Thyroid gland (tissue), 4 donors: ENCODE measurements around the gene UFSP1. TPM values are rescaled to one million over a fixed set of nuclear protein-coding genes. Genes with fewer than 3 reads are reported as not detected.
A peak's percentile ranks its signal among the peaks of the same experiment; 100 is the strongest.
"Not testable (repeated sequence)": the region's sequence is repeated elsewhere in the genome, so short reads cannot be mapped to it uniquely, and the experiment has no call there.

Experiments
- DNase-seq, 2 donors: peaks; one replicate each; pipeline ENCODE4 v3.0.0-alpha.2; 2019
- H3K27ac ChIP-seq, 3 donors: fragments of 200-600 bp; sonication (generic); 1 replicate in 2 of 3; 2 replicates in 1 of 3; pipeline ENCODE4 v1.5.1; 2016 to 2019; ENCODE audit warnings: mild to moderate bottlenecking in 1 of 3, moderate library complexity in 1 of 3
- H3K27me3 ChIP-seq: fragments of 200-600 bp; sonication (generic); one replicate; pipeline ENCODE4 v1.5.1; 2019
- H3K36me3 ChIP-seq, 2 donors: fragments of 200-600 bp; sonication (generic); one replicate each; pipeline ENCODE4 v1.5.1; 2016 to 2019
- H3K4me1 ChIP-seq, 2 donors: fragments of 200-600 bp; sonication (generic); one replicate each; pipeline ENCODE4 v1.5.1; 2017 to 2019
- H3K4me3 ChIP-seq, 3 donors: fragments of 200-600 bp; sonication (generic); replicated peaks in 1 of 3; 1 replicate in 2 of 3; 2 replicates in 1 of 3; pipeline ENCODE4 v1.5.1; 2016; ENCODE audit warnings: mild to moderate bottlenecking in 1 of 3
- H3K9me3 ChIP-seq: fragments of 200-600 bp; sonication (generic); one replicate; pipeline ENCODE4 v1.5.1; 2017
- POLR2A ChIP-seq, 2 donors: fragments of 450-650 bp; IDR thresholded peaks; one replicate each; pipeline ENCODE4 v1.6.1; 2017; ENCODE audit warnings: antibody characterized with exemption in 2 of 2, mild to moderate bottlenecking in 2 of 2, moderate library complexity in 1 of 2
- WGBS, 2 donors: methylation state at CpG; one replicate each; pipeline ENCODE4 v1.1.5; 2017; 5-methylcytosine and 5-hydroxymethylcytosine counted together
- intact Hi-C: fragments of 100-400 bp; cut with DNase I; formaldehyde crosslinking; loops from one replicate; pipeline ENCODE4 v1.15.1; 2023
- total RNA-seq, 4 donors: library from RNA; depleted of rRNA; stranded (reverse); fragments of >200 nt; gene quantifications; one replicate each; pipeline ENCODE4 v1.2.3, GENCODE V29; 2016
- TF ChIP-seq, protein P1 (sequence below), 6 experiments: fragments of 200-600 bp in 3 of 6; fragments of 450-650 bp in 3 of 6; sonication (generic) in 3 of 6; IDR thresholded peaks; one replicate each; pipeline ENCODE4 v1.5.1; 2016 to 2019; ENCODE audit warnings: antibody characterized with exemption in 6 of 6, mild to moderate bottlenecking in 2 of 6, inconsistent platforms in 1 of 6, moderate library complexity in 1 of 6

The UFSP1 gene
- total RNA-seq = 10 to 100 TPM in 1 of 4 donors, 1 to 10 TPM in 3; 7.4 to 10.4 (median 8.9) TPM

DNA sequence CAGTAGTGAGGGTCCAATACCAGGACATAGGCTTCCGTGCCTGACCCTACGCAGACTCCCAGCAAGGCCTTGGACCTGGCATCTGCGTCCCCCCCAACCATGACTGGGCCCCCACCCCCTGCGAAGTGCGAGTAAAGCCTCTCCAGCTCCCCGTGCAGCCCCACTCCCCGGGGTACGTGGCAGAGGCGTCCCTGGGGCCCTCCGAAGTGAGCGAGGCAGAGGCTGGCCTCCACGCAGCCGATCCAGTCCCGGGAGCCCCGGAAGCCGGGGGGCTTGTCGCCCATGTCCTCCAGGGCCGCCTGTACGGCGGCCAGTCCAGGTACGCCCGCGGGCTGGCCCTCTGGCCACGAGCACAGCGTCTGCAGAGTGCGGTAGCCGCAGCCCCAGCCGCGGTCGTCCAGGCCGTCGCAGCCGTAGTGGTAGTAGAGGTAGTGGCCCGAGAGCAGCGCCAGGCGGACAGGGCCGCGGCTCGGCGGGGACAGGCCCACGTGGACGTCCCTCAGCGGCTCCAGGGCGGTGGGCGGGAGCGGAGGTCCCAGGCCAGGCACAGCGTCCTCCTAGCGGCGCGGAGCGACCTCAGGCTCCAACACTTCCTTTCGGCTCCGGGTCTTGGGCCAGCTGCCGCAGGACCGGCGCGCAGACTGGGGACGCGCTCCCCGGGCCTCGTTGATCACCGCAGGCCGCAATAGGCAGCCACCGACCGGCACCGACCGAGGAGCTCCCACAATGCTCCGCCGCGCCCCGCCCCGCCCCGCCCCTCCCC is at the start of gene UFSP1:
Gene UFSP1, minus strand, starts transcription at position 728 of the 763 bp plus-strand sequence. Its CDS starts 444 bp downstream, at position 284.
- WGBS, 2 donors = 0% methylated on average over 15 of the region's 73 CpGs; no CpG with 5 or more reads in 1 of the 2 donors
- Histone ChIP-seq H3K36me3 (peaks cover 41 to 42% of the 10 kb centered on the region in 2 donors), H3K9me3 (no peaks in the 10 kb centered on the region), H3K27me3 (no peaks in the 10 kb centered on the region), H3K4me3 (peak within 1 kb of the TSS; percentile 3 to 62 (median 40)), H3K27ac (peak within 1 kb of the TSS; percentile 88 to 97 (median 92)), H3K4me1 (peaks cover 17 to 21% of the 10 kb centered on the region in 2 donors)
- no peak for DNase-seq
- intact Hi-C loops = no loop called here
- TF ChIP-seq, protein P1, sequence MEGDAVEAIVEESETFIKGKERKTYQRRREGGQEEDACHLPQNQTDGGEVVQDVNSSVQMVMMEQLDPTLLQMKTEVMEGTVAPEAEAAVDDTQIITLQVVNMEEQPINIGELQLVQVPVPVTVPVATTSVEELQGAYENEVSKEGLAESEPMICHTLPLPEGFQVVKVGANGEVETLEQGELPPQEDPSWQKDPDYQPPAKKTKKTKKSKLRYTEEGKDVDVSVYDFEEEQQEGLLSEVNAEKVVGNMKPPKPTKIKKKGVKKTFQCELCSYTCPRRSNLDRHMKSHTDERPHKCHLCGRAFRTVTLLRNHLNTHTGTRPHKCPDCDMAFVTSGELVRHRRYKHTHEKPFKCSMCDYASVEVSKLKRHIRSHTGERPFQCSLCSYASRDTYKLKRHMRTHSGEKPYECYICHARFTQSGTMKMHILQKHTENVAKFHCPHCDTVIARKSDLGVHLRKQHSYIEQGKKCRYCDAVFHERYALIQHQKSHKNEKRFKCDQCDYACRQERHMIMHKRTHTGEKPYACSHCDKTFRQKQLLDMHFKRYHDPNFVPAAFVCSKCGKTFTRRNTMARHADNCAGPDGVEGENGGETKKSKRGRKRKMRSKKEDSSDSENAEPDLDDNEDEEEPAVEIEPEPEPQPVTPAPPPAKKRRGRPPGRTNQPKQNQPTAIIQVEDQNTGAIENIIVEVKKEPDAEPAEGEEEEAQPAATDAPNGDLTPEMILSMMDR (IDR thresholded peaks at IDR 0.05) = no peak
- TF ChIP-seq POLR2A (IDR thresholded peaks at IDR 0.05) = no peak

DNA sequence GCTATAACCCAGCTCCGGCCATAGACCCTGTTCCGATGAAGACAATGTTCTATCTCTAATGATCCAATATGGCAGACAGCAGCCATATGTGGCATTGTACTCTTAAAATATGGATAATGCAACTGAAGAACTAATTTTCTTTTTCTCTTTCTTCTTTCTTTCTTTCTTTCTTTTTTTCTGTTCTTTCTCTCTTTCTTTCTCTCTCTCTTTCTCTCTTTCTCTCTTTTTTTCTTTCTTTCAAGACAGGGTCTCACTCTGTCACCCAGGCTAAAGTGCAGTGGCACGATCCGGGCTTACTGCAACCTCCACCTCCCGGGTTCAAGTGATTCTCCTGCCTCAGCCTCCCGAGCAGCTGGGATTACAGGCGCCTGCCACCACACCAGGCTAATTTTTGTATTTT is 46.7 kb upstream of the UFSP1 start:
- H3K9me3 ChIP-seq, H3K27ac ChIP-seq, H3K27me3 ChIP-seq, intact Hi-C loops, DNase-seq, H3K36me3 ChIP-seq, H3K4me1 ChIP-seq, H3K4me3 ChIP-seq: not testable (repeated sequence)
- WGBS, 2 donors = 85 to 93% methylated on average over 7 of the region's 7 CpGs

GRCh38 chr7:100935381-100935780 is 45.9 kb upstream of the UFSP1 start:
- WGBS, 2 donors = 79 to 85% methylated on average over 2 of the region's 2 CpGs
- H3K27ac ChIP-seq, DNase-seq, H3K27me3 ChIP-seq, intact Hi-C loops, H3K9me3 ChIP-seq, H3K4me3 ChIP-seq, H3K36me3 ChIP-seq, H3K4me1 ChIP-seq: not testable (repeated sequence)

DNA sequence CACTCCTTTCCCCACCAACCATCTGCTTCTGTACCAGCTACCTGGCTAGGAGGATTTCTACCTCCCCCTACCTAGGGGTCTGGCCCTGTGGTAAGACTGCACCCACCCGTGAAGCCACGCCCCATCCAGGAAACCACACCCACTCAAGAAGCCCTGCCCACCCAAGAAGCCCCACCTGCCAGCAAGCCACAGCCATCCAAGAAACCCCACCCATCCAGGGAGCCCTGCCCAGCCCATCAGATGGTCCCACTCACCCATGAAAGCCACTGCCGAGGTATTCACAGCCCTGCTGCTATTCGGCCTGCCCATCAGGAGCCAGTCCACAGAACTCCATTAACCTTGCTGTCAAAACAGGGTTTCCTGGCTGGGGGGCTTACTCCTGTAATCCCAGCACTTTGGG is 44.2 kb upstream of the UFSP1 start:
- no peak for TF ChIP-seq POLR2A (IDR thresholded peaks at IDR 0.05)
- TF ChIP-seq, protein P1 (IDR thresholded peaks at IDR 0.05) = no peak
- Histone ChIP-seq H3K4me3 (no peak overlapping the region), H3K27ac (no peak overlapping the region), H3K4me1 (no peaks in the 10 kb centered on the region), H3K27me3 (no peaks in the 10 kb centered on the region), H3K9me3 (no peaks in the 10 kb centered on the region), H3K36me3 (no peaks in the 10 kb centered on the region)
- 53 to 72% methylated on average over 4 of the region's 4 CpGs for WGBS, 2 donors
- intact Hi-C loops = no loop called here
- DNase-seq = no peak

DNA sequence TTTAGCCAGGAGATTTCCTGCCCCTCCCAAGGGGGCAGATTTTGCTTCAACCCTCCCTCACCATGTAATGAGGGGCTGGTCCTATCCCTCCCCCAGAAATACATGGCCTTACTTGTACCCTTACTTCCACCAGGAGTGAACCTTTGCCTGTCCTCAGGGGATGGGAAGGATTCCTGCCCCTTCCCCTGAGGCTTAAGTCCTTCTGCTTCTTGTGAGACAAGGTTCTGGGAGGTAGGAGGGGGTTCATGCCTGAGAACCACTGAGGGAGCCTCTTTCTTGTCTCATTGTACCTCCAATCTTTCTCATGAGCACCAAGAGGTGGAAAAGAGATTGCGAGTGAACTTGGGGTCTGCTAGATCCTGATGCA is 40.3 kb upstream of the UFSP1 start:
- H3K4me3 ChIP-seq = no peak overlapping the region
- WGBS, 2 donors = 85 to 100% methylated on average over 1 of the region's 1 CpG
- H3K27ac ChIP-seq = no peak overlapping the region
- no peaks in the 10 kb centered on the region for H3K27me3 ChIP-seq
- H3K4me1 ChIP-seq = no peaks in the 10 kb centered on the region
- no peaks in the 10 kb centered on the region for H3K36me3 ChIP-seq
- TF ChIP-seq, protein P1 (IDR thresholded peaks at IDR 0.05) = no peak
- TF ChIP-seq POLR2A (IDR thresholded peaks at IDR 0.05) = no peak
- DNase-seq = no peak
- intact Hi-C loops = no loop called here
- H3K9me3 ChIP-seq = no peaks in the 10 kb centered on the region

DNA sequence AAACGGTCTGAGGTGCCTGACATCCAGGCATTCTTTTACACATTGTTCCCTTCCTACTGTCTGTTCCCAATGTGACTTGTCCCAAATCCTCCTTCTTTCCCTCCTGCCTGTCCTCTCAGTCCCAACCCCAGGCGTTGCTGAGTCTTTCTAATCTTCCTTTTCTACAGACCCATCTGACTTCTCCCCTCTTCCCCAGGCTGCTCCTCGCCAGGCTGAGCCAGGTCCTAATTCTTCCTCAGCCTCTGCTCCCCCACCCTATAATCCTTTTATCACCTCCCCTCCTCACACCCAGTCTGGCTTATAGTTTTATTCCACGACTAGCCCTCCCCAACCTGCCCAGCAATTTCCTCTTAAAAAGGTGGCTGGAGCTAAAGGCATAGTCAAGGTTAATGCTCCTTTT is 34.1 kb upstream of the UFSP1 start:
- H3K36me3 ChIP-seq, H3K4me3 ChIP-seq, H3K27me3 ChIP-seq, H3K4me1 ChIP-seq, DNase-seq, H3K9me3 ChIP-seq, H3K27ac ChIP-seq, intact Hi-C loops: not testable (repeated sequence)
- WGBS, 2 donors = 61 to 65% methylated on average over 4 of the region's 4 CpGs
